ENCODE data around the gene TNK2. TPM values are rescaled to one million over a fixed set of nuclear protein-coding genes. Genes with fewer than 3 reads are reported as not detected.

Gene TNK2
- 25.7 TPM for total RNA-seq

GRCh38 chr3:195907934-195908693, at the start of gene TNK2:
Gene TNK2 (minus strand): TSS chr3:195908551. CDS start chr3:195888588, 19,963 bp downstream.

Small RNA genes lying within 50 kb of the gene (small RNA-seq; reads per million reads assigned to genes)
- gene MIR6829 (ENCODE audit: low replicate concordance) = not detected
- not detected for gene RNU2-11P (ENCODE audit: low replicate concordance)

Other genes with a start within 250 kb of the TNK2 start
- 36.7 TPM for gene MUC20, start 187.6 kb downstream of the TNK2 start, total RNA-seq
- 0.47 TPM for gene MUC4, start 96.6 kb downstream of the TNK2 start, total RNA-seq
- 71.6 TPM for gene TFRC, start 173.5 kb upstream of the TNK2 start, total RNA-seq

Measured in metanephros (tissue), 2 donors.